ENCODE data around the gene GRAMD4. TPM values are rescaled to one million over a fixed set of nuclear protein-coding genes. Genes with fewer than 3 reads are reported as not detected.

The GRAMD4 gene
- total RNA-seq, 2 experiments from 2014 or later = 46.9 to 52.4 TPM

- no peaks in the 10 kb centered on the region for H3K9me3 ChIP-seq (ENCODE audit: low read length)
- no peak overlapping the region for H3K4me2 ChIP-seq (ENCODE audit: low read length)
- CTCF ChIA-PET (ENCODE audit: unreplicated experiment) = no interaction called here
- intact Hi-C loops (cut with micrococcal nuclease; ENCODE audit: unreplicated experiment) = no loop called here
- H3K27ac ChIP-seq (ENCODE audit: low read depth, low read length, poor library complexity, severe bottlenecking) = no peak overlapping the region
- H3K9me2 ChIP-seq (ENCODE audit: insufficient read depth, low read length) = no peaks in the 10 kb centered on the region
- H3K4me1 ChIP-seq (ENCODE audit: insufficient read depth, low read length, poor library complexity, severe bottlenecking) = peaks cover 10% of the 10 kb centered on the region
- H3K4me3 ChIP-seq (ENCODE audit: low read depth, low read length, poor library complexity, severe bottlenecking) = no peak overlapping the region
- H3K36me3 ChIP-seq (ENCODE audit: insufficient read depth, low read length) = no peaks in the 10 kb centered on the region
- no TSS peak for BruUV-seq (replicated peaks)
- H4K20me1 ChIP-seq (ENCODE audit: insufficient read depth, low read length) = no peaks in the 10 kb centered on the region; the same call in 1 of the 2 replicates
- TF ChIP-seq CTCF (conservative IDR thresholded peaks at IDR 0.05; ENCODE audit: low read length) = no peak
- TF ChIP-seq EZH2phosphoT487 (IDR thresholded peaks at IDR 0.05; ENCODE audit: borderline replicate concordance, low read depth, low read length) = no peak
- no peak overlapping the region for H2AFZ ChIP-seq (ENCODE audit: low read length)
- DNase-seq (ENCODE audit: low spot score) = no peak
- POLR2A ChIA-PET = interaction anchor here (0.6 kb wide), 1 partner anchor 979 kb away, joined by 3 read pairs; the partner anchor contains the start of gene ATXN10
- H3K79me2 ChIP-seq (ENCODE audit: insufficient read depth, low read depth, low read length) = no peaks in the 10 kb centered on the region
Observed at GRCh38 chr22:46650078-46650810, 30.1 kb downstream of the GRAMD4 start.

GRCh38 chr22:46651316-46651715 is 31.1 kb downstream of the GRAMD4 start:
- no peak for DNase-seq (ENCODE audit: low spot score)
- Histone ChIP-seq H3K4me3 (ENCODE audit: low read depth, low read length, poor library complexity, severe bottlenecking) (no peak overlapping the region), H3K79me2 (ENCODE audit: insufficient read depth, low read depth, low read length) (no peaks in the 10 kb centered on the region), H3K4me1 (ENCODE audit: insufficient read depth, low read length, poor library complexity, severe bottlenecking) (peaks cover 10% of the 10 kb centered on the region), H2AFZ (ENCODE audit: low read length) (no peak overlapping the region), H3K4me2 (ENCODE audit: low read length) (no peak overlapping the region), H4K20me1 (ENCODE audit: insufficient read depth, low read length) (no peaks in the 10 kb centered on the region; the same call in 1 of the 2 replicates), H3K27ac (ENCODE audit: low read depth, low read length, poor library complexity, severe bottlenecking) (no peak overlapping the region), H3K9me3 (ENCODE audit: low read length) (no peaks in the 10 kb centered on the region), H3K36me3 (ENCODE audit: insufficient read depth, low read length) (no peaks in the 10 kb centered on the region), H3K9me2 (ENCODE audit: insufficient read depth, low read length) (no peaks in the 10 kb centered on the region)
- BruUV-seq (replicated peaks) = no TSS peak
- ChIA-PET CTCF (ENCODE audit: unreplicated experiment) (no interaction called here), POLR2A (no interaction called here)
- intact Hi-C loops (cut with micrococcal nuclease; ENCODE audit: unreplicated experiment) = no loop called here
- TF ChIP-seq CTCF (conservative IDR thresholded peaks at IDR 0.05; ENCODE audit: low read length) (no peak), EZH2phosphoT487 (IDR thresholded peaks at IDR 0.05; ENCODE audit: borderline replicate concordance, low read depth, low read length) (no peak)
